Measurements from ENCODE around the gene FREM2. TPM values are rescaled to one million over a fixed set of nuclear protein-coding genes. Genes with fewer than 3 reads are reported as not detected.

FREM2 gene
- polyA plus RNA-seq, 1 donor from 2014 or later = not detected

DNA sequence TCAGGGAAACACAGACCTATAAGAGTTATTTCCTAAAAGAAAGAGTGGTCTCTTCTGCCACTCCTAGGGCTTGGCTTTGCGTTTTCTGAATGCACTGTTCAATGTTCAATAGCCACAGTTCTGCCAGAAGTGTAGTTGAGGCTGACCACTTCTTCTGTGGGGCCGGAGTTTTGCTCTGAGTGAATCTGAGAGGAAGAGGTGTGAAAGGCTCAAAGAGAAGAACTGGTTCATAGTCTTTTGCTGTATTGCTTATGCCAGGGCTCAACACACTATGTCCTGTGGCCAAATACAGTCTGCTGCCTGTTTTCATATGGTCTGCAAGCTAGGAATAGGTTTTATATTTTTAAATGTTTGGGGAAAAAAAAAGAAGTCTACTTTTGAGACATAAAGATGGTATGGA is 175.6 kb downstream of the FREM2 start:
- no peaks in the 10 kb centered on the region for H3K4me1 Mint-ChIP-seq
- no peaks in the 10 kb centered on the region for H3K9me3 Mint-ChIP-seq
- H3K27me3 Mint-ChIP-seq = no peaks in the 10 kb centered on the region
- no peak overlapping the region for H3K27ac Mint-ChIP-seq
- no peaks in the 10 kb centered on the region for H3K36me3 Mint-ChIP-seq
- H3K4me3 Mint-ChIP-seq = no peak overlapping the region

DNA sequence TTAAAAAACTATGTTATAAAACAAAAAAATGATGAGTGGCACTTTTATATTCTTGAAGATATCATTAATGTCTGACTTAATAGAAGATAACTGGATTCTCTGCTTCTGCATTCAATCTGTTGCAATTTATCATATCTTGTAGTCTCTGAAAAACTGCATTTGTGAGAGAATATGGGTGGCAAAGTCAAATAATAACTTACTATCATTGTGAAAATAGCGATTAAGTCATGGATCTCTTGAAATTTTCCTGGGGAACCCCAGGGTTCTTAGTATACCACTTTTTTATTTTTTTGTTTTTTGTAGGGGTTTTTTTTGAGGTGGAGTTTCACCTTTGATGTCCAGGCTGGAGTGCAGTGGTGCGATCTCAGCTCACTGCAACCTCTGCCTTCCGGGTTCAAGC is 176.7 kb downstream of the FREM2 start:
- no peak overlapping the region for H3K27ac Mint-ChIP-seq
- H3K4me1 Mint-ChIP-seq = no peaks in the 10 kb centered on the region
- no peaks in the 10 kb centered on the region for H3K36me3 Mint-ChIP-seq
- no peak overlapping the region for H3K4me3 Mint-ChIP-seq
- no peaks in the 10 kb centered on the region for H3K27me3 Mint-ChIP-seq
- no peaks in the 10 kb centered on the region for H3K9me3 Mint-ChIP-seq

DNA sequence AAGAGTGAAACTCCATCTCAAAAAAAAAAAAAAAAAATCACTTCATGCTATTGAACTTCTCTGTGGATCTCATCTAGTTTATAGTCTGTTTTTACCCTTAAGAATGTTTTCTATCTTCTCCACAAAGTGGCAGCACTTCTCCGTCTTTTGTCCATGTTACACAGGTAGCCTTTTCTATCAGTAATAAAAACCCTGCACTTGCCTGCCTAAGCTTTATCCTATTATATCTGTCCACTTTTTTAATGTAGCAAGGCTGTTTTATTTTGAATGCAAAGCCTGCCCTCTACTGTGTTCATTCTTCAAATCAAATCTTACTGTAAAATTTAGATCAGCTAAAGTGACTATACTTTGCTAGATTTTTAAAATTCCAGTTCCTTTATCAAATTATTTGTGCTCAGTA is 179.8 kb downstream of the FREM2 start:
- no peaks in the 10 kb centered on the region for H3K36me3 Mint-ChIP-seq
- H3K4me3 Mint-ChIP-seq = no peak overlapping the region
- H3K27ac Mint-ChIP-seq = no peak overlapping the region
- no peaks in the 10 kb centered on the region for H3K27me3 Mint-ChIP-seq
- no peaks in the 10 kb centered on the region for H3K4me1 Mint-ChIP-seq
- H3K9me3 Mint-ChIP-seq = no peaks in the 10 kb centered on the region

DNA sequence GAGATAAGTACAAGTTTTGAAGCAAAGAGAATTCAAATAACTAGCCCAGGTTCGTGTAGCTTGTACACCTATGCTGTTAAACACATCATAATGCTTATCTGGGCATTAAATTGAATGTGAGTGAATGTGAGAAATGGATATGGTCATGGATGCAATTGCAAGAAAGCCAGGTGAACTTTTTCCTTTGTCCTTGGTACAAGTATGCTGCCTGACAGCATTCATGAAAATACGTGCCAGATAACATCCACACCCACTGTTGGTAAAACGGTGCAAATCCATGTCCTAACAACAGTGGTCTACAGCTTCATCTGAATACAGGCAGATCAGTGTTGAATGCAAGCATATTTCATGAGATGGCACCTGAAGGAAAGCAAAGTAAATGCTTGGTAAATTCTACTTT is 181.5 kb downstream of the FREM2 start:
- H3K4me3 Mint-ChIP-seq = no peak overlapping the region
- H3K9me3 Mint-ChIP-seq = no peaks in the 10 kb centered on the region
- no peaks in the 10 kb centered on the region for H3K36me3 Mint-ChIP-seq
- peaks cover 0 to 2% (median 0%) of the 10 kb centered on the region in 3 donors for H3K4me1 Mint-ChIP-seq
- H3K27me3 Mint-ChIP-seq = no peaks in the 10 kb centered on the region
- no peak overlapping the region for H3K27ac Mint-ChIP-seq

DNA sequence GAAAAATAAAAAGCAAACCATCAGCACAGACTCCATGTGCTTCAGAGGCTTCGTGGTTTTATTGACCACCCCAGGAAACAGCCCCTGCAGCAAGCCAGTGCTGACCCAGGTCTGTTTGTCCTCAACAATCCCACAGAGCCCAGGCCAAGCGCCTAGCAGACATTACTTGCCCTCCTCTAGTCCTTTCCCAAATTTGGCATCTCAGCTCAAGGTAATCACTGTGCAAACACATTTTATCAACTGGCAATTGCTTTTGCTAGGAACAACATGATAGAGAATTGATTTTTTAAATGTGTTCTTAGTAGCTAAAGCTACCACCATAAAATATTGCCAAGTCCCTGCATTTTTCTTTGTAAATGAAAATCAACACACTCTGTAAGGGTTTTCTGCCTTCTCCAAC is 182.0 kb downstream of the FREM2 start:
- no peaks in the 10 kb centered on the region for H3K9me3 Mint-ChIP-seq
- no peaks in the 10 kb centered on the region for H3K27me3 Mint-ChIP-seq
- H3K36me3 Mint-ChIP-seq = no peaks in the 10 kb centered on the region
- H3K4me3 Mint-ChIP-seq = no peak overlapping the region
- H3K27ac Mint-ChIP-seq = no peak overlapping the region
- peaks cover 0 to 2% (median 0%) of the 10 kb centered on the region in 3 donors for H3K4me1 Mint-ChIP-seq

- H3K9me3 Mint-ChIP-seq = no peaks in the 10 kb centered on the region
- peaks cover 0 to 2% (median 0%) of the 10 kb centered on the region in 3 donors for H3K4me1 Mint-ChIP-seq
- no peak overlapping the region for H3K4me3 Mint-ChIP-seq
- H3K36me3 Mint-ChIP-seq = no peaks in the 10 kb centered on the region
- H3K27ac Mint-ChIP-seq = no peak overlapping the region
- H3K27me3 Mint-ChIP-seq = no peaks in the 10 kb centered on the region
These were observed 184.4 kb downstream of the FREM2 start for GRCh38 chr13:38871275-38871674.

- Mint-ChIP-seq H3K9me3 (no peaks in the 10 kb centered on the region), H3K27ac (no peak overlapping the region), H3K27me3 (no peaks in the 10 kb centered on the region), H3K4me3 (peak overlapping the region in 1 of 4 donors; percentile 9), H3K36me3 (no peaks in the 10 kb centered on the region), H3K4me1 (peaks cover 0 to 2% (median 0%) of the 10 kb centered on the region in 3 donors)
These were observed 185.8 kb downstream of the FREM2 start for GRCh38 chr13:38872693-38873092.

- Mint-ChIP-seq H3K4me1 (peaks cover 0 to 2% (median 0%) of the 10 kb centered on the region in 3 donors), H3K4me3 (no peak overlapping the region), H3K27me3 (peaks cover 1% of the 10 kb centered on the region), H3K9me3 (peaks cover 0 to 3% (median 0%) of the 10 kb centered on the region in 3 donors), H3K27ac (no peak overlapping the region), H3K36me3 (no peaks in the 10 kb centered on the region)
These were observed 188.5 kb downstream of the FREM2 start for GRCh38 chr13:38875186-38875875.

GRCh38 chr13:38879278-38879677 is 192.4 kb downstream of the FREM2 start:
- H3K27ac Mint-ChIP-seq = no peak overlapping the region
- no peaks in the 10 kb centered on the region for H3K36me3 Mint-ChIP-seq
- peaks cover 0 to 3% (median 1%) of the 10 kb centered on the region in 3 donors for H3K9me3 Mint-ChIP-seq
- H3K4me3 Mint-ChIP-seq = no peak overlapping the region
- no peaks in the 10 kb centered on the region for H3K4me1 Mint-ChIP-seq
- peaks cover 1% of the 10 kb centered on the region for H3K27me3 Mint-ChIP-seq

DNA sequence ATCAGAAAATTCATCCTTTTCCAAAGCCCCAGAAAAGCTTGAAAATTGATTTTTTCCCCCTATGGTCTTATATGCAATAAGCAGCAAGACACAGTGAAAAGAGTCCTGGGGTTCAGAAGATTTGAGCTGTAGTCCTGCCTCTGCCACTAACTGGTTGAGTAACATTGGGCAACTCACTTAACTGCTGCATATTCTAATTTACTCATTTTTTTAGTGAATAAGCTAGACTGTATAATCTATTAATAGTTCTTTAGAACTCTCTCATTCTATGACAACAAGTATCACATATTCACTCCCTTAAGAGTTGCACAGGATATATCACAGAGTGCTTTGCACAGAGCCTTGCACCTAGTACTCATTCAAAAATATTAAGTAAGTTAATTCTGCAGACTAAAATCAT is 192.9 kb downstream of the FREM2 start:
- Mint-ChIP-seq H3K4me3 (no peak overlapping the region), H3K27ac (no peak overlapping the region), H3K27me3 (peaks cover 1% of the 10 kb centered on the region), H3K4me1 (no peaks in the 10 kb centered on the region), H3K36me3 (no peaks in the 10 kb centered on the region), H3K9me3 (peaks cover 0 to 3% (median 1%) of the 10 kb centered on the region in 3 donors)

DNA sequence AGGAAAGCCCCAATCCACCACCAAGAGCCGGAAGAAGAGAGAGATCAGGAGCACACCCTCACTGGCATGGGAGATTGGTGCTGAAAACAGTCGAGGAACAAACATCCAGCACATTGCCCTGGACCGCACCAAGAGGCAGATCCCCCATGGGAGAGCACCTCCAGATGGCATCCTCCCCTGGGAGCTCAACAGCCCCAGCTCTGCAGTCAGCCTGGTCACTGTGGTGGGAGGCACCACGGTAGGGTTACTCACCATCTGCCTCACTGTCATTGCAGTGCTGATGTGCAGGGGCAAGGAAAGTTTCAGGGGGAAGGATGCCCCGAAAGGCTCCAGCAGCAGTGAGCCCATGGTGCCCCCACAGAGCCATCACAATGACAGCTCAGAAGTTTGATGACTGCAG is 193.5 kb downstream of the FREM2 start:
- Mint-ChIP-seq H3K4me1 (no peaks in the 10 kb centered on the region), H3K27ac (no peak overlapping the region), H3K9me3 (peaks cover 0 to 3% (median 1%) of the 10 kb centered on the region in 3 donors), H3K27me3 (peaks cover 1% of the 10 kb centered on the region), H3K36me3 (no peaks in the 10 kb centered on the region), H3K4me3 (no peak overlapping the region)

DNA sequence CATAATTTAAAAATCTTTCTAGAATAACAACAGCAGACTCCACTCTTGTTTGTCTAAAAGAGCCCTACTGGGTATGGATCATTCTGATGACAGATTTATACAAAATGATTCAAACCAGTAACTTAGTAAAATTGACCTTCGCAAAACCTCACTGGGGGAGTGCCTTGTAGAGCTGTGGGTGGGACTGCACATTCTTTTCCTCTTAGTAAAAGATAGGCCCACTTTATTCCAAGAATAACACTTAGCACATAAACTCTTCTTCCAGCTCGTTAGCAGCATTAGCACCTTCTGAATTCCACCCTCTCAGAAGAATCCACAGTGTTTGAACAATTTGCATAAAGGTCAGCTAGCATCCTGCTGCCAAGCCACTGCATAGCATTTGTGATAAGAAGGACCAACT is 196.9 kb downstream of the FREM2 start:
- Mint-ChIP-seq H3K36me3 (no peaks in the 10 kb centered on the region), H3K9me3 (peaks cover 0 to 3% (median 1%) of the 10 kb centered on the region in 3 donors), H3K27ac (peak overlapping the region in 1 of 3 donors; percentile 17), H3K4me3 (no peak overlapping the region), H3K4me1 (no peaks in the 10 kb centered on the region), H3K27me3 (peaks cover 5% of the 10 kb centered on the region)

DNA sequence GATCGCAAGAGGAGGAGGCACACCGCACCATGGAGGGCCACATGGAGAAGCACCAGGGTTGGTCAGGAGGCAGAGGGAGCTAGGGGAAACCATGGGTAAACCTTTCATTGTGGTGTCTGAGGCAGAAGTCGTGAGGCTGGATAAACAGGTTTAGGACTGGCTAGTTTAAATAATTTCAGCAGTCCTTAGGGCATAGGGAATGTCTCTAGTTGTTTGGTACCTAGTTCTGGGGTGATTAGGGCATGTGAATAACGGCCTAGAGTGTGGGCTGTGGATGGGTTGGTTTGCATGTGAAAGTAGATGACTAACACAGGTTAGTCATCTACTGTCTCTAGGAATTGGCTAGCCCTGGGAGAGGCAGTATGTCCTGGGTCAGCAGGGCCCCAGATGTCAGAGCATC is 201.4 kb downstream of the FREM2 start:
- Mint-ChIP-seq H3K27ac (no peak overlapping the region), H3K4me3 (no peak overlapping the region), H3K27me3 (peaks cover 11% of the 10 kb centered on the region), H3K9me3 (peaks cover 0 to 3% (median 0%) of the 10 kb centered on the region in 3 donors), H3K36me3 (no peaks in the 10 kb centered on the region), H3K4me1 (no peaks in the 10 kb centered on the region)

GRCh38 chr13:38895075-38895474 is 208.2 kb downstream of the FREM2 start:
- Mint-ChIP-seq H3K36me3 (no peaks in the 10 kb centered on the region), H3K4me1 (peaks cover 0 to 2% (median 0%) of the 10 kb centered on the region in 3 donors), H3K4me3 (no peak overlapping the region)

DNA sequence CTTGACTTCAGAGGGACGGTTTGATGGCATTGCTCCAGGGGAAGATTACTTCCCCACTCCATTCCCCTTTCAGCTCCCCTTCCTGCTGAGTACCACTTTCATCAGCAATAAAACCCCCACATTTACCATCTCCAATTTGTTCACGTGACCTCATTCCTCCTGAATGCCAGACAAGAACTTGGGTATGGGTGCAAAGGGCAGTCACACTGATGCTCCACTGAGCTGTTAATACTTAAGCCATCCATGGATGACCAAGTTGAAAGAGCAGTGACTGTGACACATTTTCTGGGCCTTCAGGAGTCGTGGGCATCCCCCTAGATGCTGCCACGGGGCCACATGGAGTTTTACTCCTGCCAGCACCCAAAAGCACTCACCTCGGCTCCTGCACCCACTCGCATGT is 210.6 kb downstream of the FREM2 start:
- Mint-ChIP-seq H3K4me3 (no peak overlapping the region), H3K36me3 (no peaks in the 10 kb centered on the region), H3K27me3 (peaks cover 3% of the 10 kb centered on the region), H3K4me1 (peaks cover 0 to 2% (median 0%) of the 10 kb centered on the region in 3 donors), H3K9me3 (no peaks in the 10 kb centered on the region), H3K27ac (no peak overlapping the region)

More at GRCh38 chr13:38895075-38895474, 208.2 kb downstream of the FREM2 start:
- Mint-ChIP-seq H3K27ac (no peak overlapping the region), H3K27me3 (peaks cover 8% of the 10 kb centered on the region), H3K9me3 (peaks cover 0 to 3% (median 0%) of the 10 kb centered on the region in 3 donors)

- H3K36me3 Mint-ChIP-seq = no peaks in the 10 kb centered on the region
- peaks cover 0 to 2% (median 0%) of the 10 kb centered on the region in 3 donors for H3K4me1 Mint-ChIP-seq
- H3K27me3 Mint-ChIP-seq = no peaks in the 10 kb centered on the region
- H3K27ac Mint-ChIP-seq = no peak overlapping the region
- H3K4me3 Mint-ChIP-seq = no peak overlapping the region
- H3K9me3 Mint-ChIP-seq = no peaks in the 10 kb centered on the region
These were observed 211.6 kb downstream of the FREM2 start for GRCh38 chr13:38898481-38898880.

Measured in IgD-negative memory B cell (primary cell).